GM18519 (cell line): Measurements from ENCODE around the gene AURKAIP1.
A peak's percentile ranks its signal among the peaks of the same experiment; 100 is the strongest.
"Not testable (repeated sequence)": the region's sequence is repeated elsewhere in the genome, so short reads cannot be mapped to it uniquely, and the experiment has no call there.

Experiments
- ATAC-seq: cut with Tn5 transposase; IDR thresholded peaks from one replicate; pipeline ENCODE4 v1.9.1; 2021; ENCODE audit warnings: mild to moderate bottlenecking, moderate library complexity; ENCODE audit not compliant: unreplicated experiment, low FRiP score

AURKAIP1 gene

DNA sequence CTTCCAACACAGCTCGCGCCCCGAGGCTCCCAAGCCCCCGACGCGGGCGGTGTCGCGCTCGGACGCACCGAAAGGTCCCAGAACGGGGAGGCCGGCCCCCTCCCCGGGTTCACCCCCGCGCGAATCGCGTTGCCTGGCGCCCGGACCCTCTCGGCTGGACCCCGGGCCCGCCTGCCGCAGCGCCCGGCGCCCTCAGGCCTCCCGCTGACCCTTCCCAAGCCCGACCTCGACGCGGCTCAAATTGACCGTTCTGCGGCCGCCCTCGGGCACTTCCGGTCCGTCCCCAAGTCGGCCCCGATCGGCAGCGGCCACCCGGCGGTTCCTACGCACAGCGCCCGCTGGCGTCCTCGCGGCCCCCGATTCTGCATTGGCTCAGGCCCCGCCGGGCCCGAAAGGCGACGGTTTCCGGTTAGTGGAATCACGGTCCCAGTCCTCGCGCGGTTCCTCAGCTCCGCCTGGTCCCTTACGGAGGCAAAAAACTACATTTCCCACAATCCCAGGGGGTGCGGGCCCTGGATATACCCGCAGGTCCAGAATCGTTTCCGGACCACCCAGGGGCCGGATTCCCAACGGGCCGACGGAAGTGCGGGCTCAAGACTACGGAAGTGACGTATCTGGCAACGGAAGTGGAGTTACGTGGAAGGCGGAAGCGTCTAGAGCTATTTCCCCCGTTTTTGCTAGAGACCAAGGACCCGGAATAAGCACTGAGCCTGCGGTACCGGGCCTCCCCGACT is at the start of gene AURKAIP1:
Gene AURKAIP1 (minus strand): TSS at position 279 of the 734 bp plus-strand sequence. CDS start 451 bp downstream, outside the sequence.
- peak; percentile 74 for ATAC-seq

DNA sequence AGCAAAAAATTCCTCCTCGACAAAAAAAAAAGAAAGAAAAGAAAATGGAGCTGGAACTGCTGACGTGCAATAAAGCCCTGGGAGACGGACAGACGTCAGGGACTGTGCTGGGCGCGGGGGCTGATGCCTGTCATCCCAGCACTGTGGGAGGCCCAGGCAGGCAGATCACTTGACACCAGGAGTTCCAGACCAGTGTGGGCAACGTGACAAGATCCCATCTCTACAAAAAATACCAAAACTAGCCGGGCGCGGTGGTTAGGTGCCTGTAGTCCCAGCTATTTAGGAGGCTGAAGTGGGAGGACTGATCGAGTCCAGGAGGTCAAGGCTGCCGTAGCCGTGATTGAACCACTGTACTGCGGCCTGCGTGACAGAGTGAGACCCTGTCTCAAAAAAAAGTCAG is 49.7 kb upstream of the AURKAIP1 start:
- no peak for ATAC-seq

DNA sequence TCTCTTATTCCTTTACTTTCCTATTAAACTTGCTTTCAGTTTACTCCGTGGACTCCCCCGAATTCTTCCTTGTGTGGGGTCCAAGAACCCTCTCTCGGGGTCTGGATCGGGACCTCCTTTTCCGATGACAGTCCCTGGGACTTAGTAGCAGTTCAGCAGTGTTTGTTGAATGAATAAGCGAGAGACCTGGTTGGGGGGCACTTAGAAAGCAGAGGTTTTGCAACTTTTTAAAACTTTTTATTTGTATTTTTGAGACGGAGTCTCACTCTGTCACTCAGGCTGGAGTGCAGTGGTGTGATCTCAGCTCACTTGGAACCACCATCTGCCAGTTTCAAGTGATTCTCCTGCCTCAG is 48.2 kb upstream of the AURKAIP1 start:
- no peak for ATAC-seq

DNA sequence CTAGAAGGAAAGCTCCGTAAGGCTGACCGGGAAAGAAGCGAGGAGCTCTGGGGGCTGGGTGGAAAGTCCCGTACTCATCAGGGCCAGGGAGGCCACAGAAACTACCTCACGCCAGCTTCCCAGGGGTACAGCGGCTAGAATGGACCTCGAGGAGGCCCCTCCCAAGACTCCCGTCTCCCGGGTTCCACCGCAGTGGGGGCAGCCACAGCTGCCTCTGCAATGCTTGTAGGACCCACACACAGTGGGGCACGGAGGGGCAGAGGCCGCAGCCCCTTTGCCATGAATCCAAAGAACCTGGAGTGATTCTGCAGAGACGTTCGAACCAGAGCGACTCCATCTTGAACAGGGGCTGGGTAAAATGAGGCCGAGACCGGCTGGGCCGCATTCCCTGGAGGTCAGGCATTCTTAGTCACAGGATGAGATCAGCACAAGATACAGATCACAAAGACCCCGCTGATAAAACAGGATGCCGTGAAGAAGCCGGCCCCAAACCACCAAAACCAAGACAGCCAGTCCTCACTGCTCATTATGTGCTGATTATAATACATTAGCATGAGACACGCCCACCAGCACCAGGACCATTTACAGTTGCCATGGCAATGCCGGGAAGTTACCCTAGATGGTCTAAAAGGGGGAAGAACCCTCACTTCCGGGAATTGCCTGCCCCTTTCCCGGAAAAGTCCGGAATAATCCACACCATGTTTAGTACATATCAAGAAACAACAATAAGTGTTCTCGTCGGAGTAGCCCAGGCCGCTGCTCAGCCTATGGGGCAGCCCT is 47.6 kb upstream of the AURKAIP1 start:
- no peak for ATAC-seq

DNA sequence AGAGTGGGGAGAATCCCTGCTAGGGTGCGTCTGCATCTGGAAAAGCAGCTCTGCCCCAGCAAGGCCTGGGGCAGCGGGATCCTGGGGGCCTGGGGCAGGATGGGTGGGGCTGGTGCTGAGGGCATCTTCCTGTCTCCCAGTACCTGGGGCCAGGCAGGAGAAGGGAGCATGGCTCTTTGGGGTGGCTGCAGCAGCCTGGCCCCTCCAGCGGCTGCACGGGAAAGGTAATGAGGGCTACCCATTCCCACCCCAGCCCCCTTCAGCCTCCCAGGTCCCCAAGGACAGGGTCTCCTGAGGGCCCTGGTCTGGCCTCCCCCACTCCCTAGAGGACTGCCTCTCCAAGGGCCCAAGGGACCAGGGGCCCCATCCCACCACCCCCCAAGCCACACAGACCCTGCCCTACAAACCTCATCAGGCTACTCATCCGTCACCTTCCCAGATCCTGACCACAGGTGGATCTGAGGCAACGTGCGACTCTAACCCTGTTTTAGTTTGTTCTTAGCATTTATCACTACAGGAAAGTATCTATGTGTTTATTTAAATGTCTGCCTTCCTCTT is 47.0 kb upstream of the AURKAIP1 start:
- no peak for ATAC-seq

DNA sequence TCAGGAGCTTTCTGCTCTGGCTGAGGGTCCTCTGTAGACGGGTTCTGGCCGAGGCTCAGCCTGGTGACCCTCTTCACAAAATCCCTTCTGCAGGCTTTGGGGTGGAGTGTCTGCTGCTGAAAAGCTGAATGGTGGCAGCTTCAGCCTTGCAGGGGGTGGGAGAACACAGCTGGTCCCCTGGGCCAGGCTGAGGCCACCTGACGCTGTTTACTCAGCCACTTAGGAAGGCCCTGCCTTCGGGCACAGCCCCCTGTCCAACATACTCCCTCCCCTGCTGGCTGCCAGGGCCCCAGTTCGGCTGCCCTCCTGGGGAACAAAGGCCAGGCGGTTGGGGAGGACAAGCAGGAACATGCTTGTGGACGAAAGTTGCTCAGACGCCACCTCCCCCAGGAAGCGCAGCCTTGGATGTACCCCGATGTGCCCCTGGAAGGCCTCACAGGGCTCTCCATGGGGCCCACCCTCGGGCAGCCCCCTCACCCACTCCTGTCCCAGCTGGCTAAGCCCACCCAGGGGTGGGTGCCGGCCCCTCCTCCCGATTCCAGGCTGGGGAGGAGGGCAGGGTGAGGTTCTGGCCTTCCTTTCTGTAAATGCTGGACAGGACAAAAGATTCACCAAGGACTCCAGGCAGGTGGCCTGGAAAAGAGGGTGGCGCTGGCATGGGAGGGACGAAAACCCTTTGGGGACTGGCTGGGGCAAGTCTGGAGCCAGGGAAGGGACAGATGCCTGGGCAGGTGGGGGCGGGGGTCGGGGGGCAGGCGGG is 46.3 kb upstream of the AURKAIP1 start, which contains the start of gene ANKRD65:
Gene ANKRD65 (minus strand): TSS at position 130 of the 760 bp plus-strand sequence. CDS start 271 bp downstream, outside the sequence.
- ATAC-seq: no peak

DNA sequence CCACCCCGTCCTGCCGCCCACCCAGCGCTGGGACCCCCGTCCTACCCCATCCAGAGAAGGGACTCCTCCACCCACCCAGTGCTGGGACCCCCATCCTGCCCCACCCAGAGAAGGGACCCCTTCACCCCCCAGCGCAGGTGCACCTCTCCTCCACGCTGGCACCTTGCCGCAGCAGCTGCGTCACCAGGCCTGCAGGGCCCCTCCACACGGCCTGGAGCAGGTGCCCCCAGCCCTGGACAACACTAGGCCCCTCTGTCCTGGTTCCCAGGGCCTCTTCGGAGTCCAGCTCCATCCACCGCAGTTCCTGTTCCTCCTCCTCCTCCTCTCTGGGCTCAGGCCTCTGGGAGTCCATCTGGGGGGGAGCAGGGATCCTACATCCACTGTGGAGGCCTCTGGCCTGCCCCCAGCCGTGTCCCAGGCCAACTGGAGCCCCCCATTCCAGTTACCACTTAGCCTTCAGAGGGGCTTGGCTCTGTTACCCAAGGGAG is 45.7 kb upstream of the AURKAIP1 start:
- ATAC-seq: no peak

DNA sequence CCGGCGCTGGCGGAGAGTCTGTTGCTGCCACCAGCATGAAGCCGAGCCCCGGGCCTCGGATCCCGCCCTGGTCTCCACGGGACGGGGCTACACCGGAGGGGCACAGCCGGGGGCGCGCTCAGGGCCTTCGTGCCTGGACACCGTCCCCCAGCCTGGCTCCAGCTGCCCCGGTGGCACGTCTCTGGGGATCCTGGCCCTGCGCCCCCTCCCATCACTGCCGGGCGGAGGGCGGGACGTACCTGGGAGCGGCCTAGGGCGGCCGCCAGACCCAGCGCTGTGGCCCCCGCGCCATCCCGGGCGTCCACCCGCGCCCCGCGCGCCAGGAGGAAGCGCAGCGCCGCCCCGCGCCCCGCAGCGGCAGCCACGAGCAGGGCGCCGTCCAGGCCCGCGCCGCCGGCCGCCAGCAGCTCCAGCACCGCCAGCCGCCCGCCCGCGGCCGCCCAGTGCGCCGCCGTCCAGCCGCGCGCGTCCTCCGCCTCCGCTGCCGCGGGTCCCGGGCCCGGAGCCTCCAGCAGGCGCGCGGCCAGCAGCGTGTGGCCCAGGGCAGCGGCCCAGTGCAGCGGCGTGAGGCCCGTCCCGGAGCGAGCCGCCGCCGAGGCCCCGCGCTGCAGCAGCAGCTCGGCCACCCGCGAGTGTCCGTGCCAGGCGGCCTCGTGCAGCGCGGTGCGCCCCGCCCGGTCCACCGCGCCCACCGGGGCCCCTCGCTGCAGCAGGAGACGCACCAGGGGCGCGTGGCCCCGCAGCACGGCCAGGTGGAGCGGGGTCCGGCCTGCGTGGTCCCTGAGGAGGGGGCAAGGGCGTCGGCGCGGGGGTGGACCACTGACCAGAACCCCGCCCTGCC is 45.0 kb upstream of the AURKAIP1 start:
- no peak for ATAC-seq

DNA sequence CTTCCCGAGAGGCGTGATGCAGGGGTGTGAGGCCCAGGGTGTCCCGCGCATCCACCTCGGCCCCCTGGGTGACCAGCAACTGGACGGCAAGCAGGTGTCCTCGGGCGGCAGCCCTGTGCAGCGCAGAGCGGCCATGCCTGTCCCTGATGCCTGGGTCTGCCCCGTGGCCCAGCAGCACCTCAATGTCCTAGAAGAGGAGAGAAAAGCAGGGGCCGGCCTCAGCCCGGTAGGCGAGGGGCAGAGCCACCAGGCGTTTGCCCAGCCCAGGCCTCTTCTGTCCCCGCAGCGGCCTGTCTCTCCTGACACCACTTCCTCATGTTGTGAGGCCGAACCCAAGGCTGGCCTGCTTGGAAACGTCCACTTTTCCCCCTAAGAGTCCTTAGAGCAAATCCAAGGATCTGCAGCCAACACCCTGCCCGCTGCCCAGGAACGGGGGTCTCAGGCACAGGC is 44.4 kb upstream of the AURKAIP1 start:
- no peak for ATAC-seq

DNA sequence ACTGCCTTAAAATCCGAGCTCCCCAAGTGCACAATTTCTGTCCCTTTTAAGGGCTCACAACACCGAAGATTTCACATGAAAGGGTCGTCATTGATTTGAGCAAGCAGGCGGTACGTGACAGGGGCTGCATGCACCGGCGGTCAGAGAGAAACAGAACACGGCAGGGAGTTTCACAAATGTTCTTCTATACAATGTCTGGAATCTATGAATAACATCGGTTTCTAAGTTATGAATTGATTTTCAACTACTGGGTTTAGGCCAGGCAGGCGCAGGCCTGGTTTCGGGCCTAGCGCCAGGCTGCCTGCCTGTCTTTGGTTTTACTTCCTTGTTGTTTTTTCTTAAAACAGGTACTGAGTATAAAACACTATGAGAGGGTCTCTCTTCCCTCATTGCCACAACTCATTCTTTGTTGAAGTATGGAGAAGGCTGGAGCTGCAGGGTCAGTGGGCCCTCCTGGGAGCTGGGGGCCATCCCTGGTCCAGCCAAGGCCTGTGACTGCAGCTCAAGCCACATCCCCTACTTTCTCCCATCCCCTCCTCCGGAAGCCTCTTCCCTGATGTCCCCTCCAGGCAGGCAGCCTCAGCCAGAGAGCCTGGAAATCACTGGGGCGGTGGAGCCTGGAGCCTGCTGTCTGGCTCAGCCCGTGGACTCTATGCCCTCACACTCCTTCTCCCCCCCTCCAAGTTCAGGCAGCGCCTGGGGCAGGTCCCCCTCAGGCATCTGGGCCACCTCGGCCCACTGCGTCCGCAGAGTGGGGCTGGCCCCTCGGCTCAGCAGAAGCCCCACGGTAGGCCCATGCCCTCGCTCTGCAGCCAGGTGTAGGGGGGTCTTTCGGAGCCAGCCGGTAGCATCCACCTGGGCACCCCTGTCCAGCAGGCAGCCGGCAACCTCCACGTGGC is 43.7 kb upstream of the AURKAIP1 start:
- no peak for ATAC-seq

DNA sequence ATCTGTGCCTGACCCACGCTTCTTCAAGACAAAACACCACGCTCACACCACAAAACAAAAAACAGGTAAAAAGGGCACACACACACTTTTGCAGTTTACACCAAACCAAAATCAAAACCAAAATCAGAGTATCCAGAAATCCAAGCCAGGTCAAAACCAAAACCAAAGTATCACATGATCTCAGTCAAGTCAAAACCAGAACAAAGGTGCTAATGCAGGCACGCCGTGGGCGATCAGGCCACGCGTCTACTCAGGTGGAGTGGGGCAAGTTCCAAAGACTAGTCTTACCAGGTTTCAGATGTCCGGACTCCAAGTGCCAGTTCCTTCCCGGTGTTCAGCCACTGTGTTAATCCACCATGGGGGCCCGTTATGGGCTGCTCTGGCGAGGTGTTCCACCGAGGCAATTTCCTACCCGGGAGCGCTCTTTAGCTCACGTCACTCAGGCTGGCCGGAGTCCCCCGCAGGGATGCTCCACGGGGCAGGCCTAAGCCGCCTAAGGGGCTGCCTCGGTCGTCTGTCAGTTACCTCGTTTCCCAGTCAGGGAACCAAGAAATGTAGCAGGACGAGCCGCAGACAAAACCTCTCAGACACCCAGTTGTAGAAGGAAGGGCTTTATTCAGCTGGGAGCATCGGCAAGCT is 42.9 kb upstream of the AURKAIP1 start:
- not testable (repeated sequence) for ATAC-seq

DNA sequence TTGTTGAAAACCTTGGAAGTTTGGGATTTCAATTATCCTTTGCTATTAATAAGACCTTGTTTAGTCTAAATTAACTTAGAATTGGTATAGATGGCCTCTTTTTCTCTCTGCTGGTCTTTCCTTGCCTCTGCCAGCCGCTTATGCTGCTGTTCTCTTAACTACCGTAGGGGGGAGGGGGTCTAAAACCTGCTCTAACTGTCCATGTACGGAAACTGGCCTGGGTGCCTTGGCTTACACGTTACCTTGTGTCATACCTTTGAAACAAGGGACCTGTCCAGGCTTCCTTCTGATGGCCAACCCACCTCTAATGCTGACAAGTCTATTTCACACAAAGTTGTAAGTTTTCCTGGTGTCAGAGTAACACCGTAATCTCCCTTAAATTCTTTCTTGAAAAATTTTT is 42.4 kb upstream of the AURKAIP1 start:
- not testable (repeated sequence) for ATAC-seq

DNA sequence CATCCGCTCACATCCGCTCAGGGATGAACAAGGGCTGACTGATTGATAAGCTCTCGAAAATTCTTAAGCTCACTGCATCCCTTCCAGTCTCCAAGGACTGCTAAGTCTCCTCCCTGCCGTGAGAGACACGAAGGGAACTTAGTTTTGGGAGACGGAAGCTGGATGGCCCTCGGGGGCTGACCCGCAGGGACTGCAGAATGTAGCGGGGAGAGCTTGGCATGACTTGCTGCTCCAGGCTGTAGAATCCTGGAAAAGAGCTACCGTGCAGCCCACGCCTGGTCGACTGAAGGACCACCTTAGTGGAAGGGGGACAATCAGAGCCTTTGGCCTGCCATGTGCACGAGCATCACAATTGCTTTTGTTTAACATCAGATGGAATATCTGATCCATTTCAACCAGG is 40.7 kb upstream of the AURKAIP1 start:
- ATAC-seq: no peak

DNA sequence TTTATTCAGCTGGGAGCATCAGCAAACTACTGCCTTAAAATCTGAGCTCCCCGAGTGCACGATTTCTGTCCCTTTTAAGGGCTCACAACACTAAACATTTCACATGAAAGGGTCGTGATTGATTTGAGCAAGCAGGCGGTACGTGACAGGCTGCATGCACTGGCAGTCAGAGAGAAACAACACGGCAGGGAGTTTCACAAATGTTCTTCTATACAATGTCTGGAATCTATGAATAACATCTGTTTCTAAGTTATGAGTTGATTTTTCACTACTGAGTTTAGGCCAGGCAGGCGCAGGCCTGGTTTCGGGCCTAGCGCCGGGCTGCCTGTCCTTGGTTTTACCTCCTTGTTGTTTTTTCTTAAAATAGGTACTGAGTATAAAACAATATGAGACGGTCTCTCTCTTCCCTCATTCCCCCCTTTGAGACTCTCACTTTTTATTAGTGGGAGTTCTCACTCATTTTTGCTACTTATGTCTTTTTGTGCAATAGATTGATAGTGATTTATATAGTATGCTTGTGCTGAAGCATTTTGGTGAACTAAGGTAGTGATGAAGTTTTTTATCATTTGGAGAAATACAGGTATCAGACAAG is 37.4 kb upstream of the AURKAIP1 start:
- not testable (repeated sequence) for ATAC-seq

DNA sequence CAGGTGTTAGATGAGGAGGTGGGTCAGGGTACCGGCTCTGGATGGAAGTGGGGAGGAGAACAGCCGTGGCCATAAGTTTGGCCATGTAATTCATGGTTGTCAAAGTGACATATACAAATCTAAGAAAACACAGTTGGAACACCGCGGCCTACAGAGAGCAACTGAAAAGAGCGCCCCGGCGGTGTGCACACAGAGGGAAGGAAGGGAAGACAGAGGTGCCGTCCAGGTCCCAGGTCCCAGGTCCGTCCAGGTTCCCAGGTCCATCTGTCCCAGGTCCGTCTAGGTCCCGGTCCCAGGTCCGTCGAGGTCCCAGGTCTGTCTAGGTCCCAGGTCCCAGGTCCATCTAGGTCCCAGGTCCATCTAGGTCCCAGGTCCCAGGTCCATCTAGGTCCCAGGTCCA is 36.6 kb upstream of the AURKAIP1 start:
- no peak for ATAC-seq

DNA sequence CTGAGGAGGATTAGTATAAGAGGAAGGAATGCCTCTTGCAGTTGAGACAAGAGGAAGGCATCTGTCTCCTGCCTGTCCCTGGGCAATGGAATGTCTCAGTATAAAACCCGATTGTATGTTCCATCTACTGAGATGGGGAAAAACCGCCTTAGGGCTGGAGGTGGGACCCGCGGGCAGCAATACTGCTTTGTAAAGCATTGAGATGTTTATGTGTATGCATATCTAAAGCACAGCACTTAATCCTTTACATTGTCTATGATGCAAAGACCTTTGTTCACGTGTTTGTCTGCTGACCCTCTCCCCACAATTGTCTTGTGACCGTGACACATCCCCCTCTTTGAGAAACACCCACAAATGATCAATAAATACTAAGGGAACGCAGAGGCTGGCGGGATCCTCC is 35.2 kb upstream of the AURKAIP1 start:
- not testable (repeated sequence) for ATAC-seq

DNA sequence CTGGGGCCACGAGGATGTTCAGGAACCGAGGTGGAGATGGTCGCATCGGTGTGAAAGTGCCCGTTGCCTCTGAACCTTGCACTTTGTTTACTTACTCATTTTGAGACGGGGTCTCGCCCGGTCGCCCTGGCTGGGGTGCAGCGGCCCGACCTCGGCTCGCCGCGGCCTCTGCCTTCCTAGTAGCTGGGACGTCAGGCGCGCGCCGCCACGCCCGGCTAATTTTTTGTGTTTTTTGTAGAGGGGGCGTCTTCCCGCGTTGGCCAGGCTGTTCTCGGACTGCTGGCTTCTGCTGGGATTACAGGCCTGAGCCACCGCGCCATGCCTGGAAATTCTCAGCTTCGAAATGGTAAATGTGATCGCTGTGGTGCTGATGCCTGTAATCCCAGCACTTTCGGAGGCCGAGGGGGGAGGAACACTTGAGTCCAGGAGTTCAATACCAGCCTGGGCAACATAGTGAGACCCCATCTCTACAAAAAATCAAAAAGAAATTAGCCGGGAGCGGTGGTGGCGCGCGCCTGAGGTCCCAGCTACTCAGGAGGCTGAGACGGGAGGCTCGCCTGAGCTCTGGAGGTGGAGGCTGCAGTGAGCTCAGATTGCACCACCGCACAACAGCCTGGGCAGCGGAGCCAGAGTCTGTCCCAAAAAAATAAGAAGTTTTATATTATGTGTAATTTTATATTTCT is 32.8 kb upstream of the AURKAIP1 start:
- ATAC-seq: no peak
